ENCODE data around the gene OTUB1.

Gene OTUB1

GRCh38 chr11:63974259-63975143 lies 11.7 kb upstream of the OTUB1 start, which contains the start of gene COX8A:
Gene COX8A, plus strand, starts transcription at chr11:63974620. Its CDS starts 61 bp downstream, at chr11:63974681.
- H3K9ac ChIP-seq (ENCODE audit: low read depth in 1 of 2, low read length in 2 of 2): peak within 1 kb of the TSS; percentile 96 to 98
- peaks cover 4 to 17% of the 10 kb centered on the region in 2 donors for H3K36me3 ChIP-seq (ENCODE audit: control insufficient read depth in 1 of 2, insufficient read depth in 2 of 2, low read length in 2 of 2)
- H3K27me3 ChIP-seq (ENCODE audit: control insufficient read depth in 1 of 2, insufficient read depth in 2 of 2, low read length in 2 of 2): peaks cover 0 to 5% of the 10 kb centered on the region in 2 donors
- H3K27ac ChIP-seq (ENCODE audit: low read depth, low read length): peak within 1 kb of the TSS; percentile 98
- H3K9me3 ChIP-seq (ENCODE audit: control insufficient read depth in 1 of 2, low read length in 2 of 2): no peaks in the 10 kb centered on the region
- H3K4me3 ChIP-seq (ENCODE audit: low read depth in 1 of 2, low read length in 2 of 2): peak within 1 kb of the TSS; percentile 90 to 99
- peaks cover 14 to 15% of the 10 kb centered on the region in 2 donors for H3K4me1 ChIP-seq (ENCODE audit: control insufficient read depth in 1 of 2, insufficient read depth in 2 of 2, low read length in 2 of 2)

DNA sequence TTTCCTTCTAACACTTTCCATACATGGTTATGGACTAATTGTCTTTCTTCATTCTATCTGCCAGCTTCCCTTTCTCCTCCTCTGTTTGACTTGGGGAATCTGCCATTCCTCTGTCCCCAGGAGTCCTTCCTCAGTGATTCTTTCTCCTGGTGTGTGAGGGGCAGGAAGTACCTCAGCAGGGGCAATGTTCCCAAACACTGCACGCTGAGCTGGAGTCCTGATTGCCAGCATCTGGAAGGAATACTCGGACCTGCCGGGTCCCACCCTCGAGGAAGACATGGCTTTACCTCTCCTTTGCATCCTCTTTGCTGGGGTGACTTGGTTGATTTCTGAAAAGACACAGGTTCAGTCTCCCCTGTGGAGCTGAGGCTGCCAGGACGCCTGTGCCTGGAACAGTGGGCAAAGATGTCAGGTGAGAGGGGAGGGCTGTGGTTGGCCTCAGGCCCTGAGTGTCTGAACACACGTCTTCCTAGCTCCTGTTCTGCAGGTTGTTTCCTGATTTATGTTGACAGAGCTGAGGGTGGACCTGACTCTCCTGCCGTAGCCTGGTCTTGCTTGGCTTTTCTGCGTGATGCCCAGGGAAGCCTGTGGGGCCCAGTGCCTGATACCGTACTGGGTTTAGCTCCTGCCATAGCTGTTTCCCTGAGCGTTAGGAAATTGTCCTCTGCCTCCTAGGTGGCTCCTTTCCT lies 7.5 kb upstream of the OTUB1 start:
- no peak overlapping the region for H3K27ac ChIP-seq (ENCODE audit: low read depth, low read length)
- H3K4me1 ChIP-seq (ENCODE audit: control insufficient read depth in 1 of 2, insufficient read depth in 2 of 2, low read length in 2 of 2): peaks cover 14 to 15% of the 10 kb centered on the region in 2 donors
- H3K9ac ChIP-seq (ENCODE audit: low read depth in 1 of 2, low read length in 2 of 2): no peak overlapping the region

DNA sequence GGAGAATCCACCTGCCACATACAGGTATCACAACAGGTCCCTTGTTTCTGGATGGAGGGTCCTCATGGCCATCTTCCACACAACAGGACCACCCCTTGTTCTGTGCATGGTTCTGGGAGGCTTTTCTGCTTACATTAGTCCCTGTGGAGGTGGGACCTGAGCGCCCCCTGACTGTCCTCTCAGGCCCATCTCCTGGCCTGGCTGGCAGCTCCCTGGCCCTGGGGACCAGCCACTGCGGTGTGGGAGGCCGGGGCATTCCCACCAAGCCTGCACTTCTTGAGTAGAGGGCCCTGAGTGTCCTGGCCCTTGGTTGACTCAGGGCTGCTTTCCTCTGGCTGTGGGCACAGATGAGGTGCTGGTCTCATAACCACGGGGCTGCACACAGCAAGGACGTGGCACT lies 6.8 kb upstream of the OTUB1 start:
- H3K9me3 ChIP-seq (ENCODE audit: control insufficient read depth in 1 of 2, low read length in 2 of 2): no peaks in the 10 kb centered on the region
- peaks cover 14 to 15% of the 10 kb centered on the region in 2 donors for H3K4me1 ChIP-seq (ENCODE audit: control insufficient read depth in 1 of 2, insufficient read depth in 2 of 2, low read length in 2 of 2)
- H3K27ac ChIP-seq (ENCODE audit: low read depth, low read length): no peak overlapping the region
- no peak overlapping the region for H3K4me3 ChIP-seq (ENCODE audit: low read depth in 1 of 2, low read length in 2 of 2)
- H3K36me3 ChIP-seq (ENCODE audit: control insufficient read depth in 1 of 2, insufficient read depth in 2 of 2, low read length in 2 of 2): peaks cover 4 to 17% of the 10 kb centered on the region in 2 donors
- no peaks in the 10 kb centered on the region for H3K27me3 ChIP-seq (ENCODE audit: control insufficient read depth in 1 of 2, insufficient read depth in 2 of 2, low read length in 2 of 2)
- no peak overlapping the region for H3K9ac ChIP-seq (ENCODE audit: low read depth in 1 of 2, low read length in 2 of 2)

More for the DNA sequence above, 7.5 kb upstream of the OTUB1 start:
- no peaks in the 10 kb centered on the region for H3K9me3 ChIP-seq (ENCODE audit: control insufficient read depth in 1 of 2, low read length in 2 of 2)
- peaks cover 4 to 17% of the 10 kb centered on the region in 2 donors for H3K36me3 ChIP-seq (ENCODE audit: control insufficient read depth in 1 of 2, insufficient read depth in 2 of 2, low read length in 2 of 2)
- H3K4me3 ChIP-seq (ENCODE audit: low read depth in 1 of 2, low read length in 2 of 2): no peak overlapping the region
- no peaks in the 10 kb centered on the region for H3K27me3 ChIP-seq (ENCODE audit: control insufficient read depth in 1 of 2, insufficient read depth in 2 of 2, low read length in 2 of 2)

GRCh38 chr11:63985812-63986155 lies 454 bp upstream of the OTUB1 start:
- Histone ChIP-seq H3K4me1 (ENCODE audit: control insufficient read depth in 1 of 2, insufficient read depth in 2 of 2, low read length in 2 of 2) (peaks cover 4 to 21% of the 10 kb centered on the region in 2 donors), H3K27me3 (ENCODE audit: control insufficient read depth in 1 of 2, insufficient read depth in 2 of 2, low read length in 2 of 2) (no peaks in the 10 kb centered on the region), H3K4me3 (ENCODE audit: low read depth in 1 of 2, low read length in 2 of 2) (peak overlapping the region; percentile 91 to 95), H3K9ac (ENCODE audit: low read depth in 1 of 2, low read length in 2 of 2) (peak overlapping the region; percentile 64 to 86), H3K27ac (ENCODE audit: low read depth, low read length) (peak overlapping the region; percentile 75), H3K36me3 (ENCODE audit: control insufficient read depth in 1 of 2, insufficient read depth in 2 of 2, low read length in 2 of 2) (peaks cover 3 to 15% of the 10 kb centered on the region in 2 donors), H3K9me3 (ENCODE audit: control insufficient read depth in 1 of 2, low read length in 2 of 2) (no peaks in the 10 kb centered on the region)

GRCh38 chr11:63986932-63987513 lies 785 bp downstream of the OTUB1 start:
- peak overlapping the region; percentile 80 to 86 for H3K9ac ChIP-seq (ENCODE audit: low read depth in 1 of 2, low read length in 2 of 2)
- H3K4me1 ChIP-seq (ENCODE audit: control insufficient read depth in 1 of 2, insufficient read depth in 2 of 2, low read length in 2 of 2): peaks cover 4 to 21% of the 10 kb centered on the region in 2 donors
- no peak overlapping the region for H3K27ac ChIP-seq (ENCODE audit: low read depth, low read length)

DNA sequence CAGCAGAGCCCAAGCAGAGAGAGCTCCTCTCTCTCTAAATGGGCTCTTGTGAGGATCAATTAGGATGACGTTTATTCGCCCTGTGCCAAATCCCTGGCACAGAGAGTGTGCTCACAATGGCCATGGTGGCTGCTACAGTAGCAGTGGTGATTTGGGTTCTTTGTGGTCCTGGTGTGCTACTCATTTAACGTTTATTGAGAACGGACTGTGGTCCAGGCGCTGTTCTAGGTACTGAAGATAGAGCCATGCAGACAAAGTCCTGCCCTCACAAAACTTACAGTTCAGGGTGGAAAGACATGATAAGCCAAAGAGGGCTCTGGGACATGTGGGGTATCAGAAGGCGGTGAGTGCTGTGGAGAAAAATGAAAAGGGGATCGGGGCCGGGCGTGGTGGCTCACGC lies 5.3 kb downstream of the OTUB1 start:
- Histone ChIP-seq H3K9me3 (ENCODE audit: control insufficient read depth in 1 of 2, low read length in 2 of 2) (no peaks in the 10 kb centered on the region), H3K4me1 (ENCODE audit: control insufficient read depth in 1 of 2, insufficient read depth in 2 of 2, low read length in 2 of 2) (peaks cover 0 to 14% of the 10 kb centered on the region in 2 donors), H3K27ac (ENCODE audit: low read depth, low read length) (no peak overlapping the region), H3K36me3 (ENCODE audit: control insufficient read depth in 1 of 2, insufficient read depth in 2 of 2, low read length in 2 of 2) (peaks cover 12 to 48% of the 10 kb centered on the region in 2 donors), H3K27me3 (ENCODE audit: control insufficient read depth in 1 of 2, insufficient read depth in 2 of 2, low read length in 2 of 2) (no peaks in the 10 kb centered on the region), H3K4me3 (ENCODE audit: low read depth in 1 of 2, low read length in 2 of 2) (no peak overlapping the region), H3K9ac (ENCODE audit: low read depth in 1 of 2, low read length in 2 of 2) (no peak overlapping the region)

More at GRCh38 chr11:63986932-63987513, 785 bp downstream of the OTUB1 start:
- Histone ChIP-seq H3K4me3 (ENCODE audit: low read depth in 1 of 2, low read length in 2 of 2) (peak overlapping the region; percentile 91 to 95), H3K36me3 (ENCODE audit: control insufficient read depth in 1 of 2, insufficient read depth in 2 of 2, low read length in 2 of 2) (peaks cover 12 to 25% of the 10 kb centered on the region in 2 donors), H3K9me3 (ENCODE audit: control insufficient read depth in 1 of 2, low read length in 2 of 2) (no peaks in the 10 kb centered on the region), H3K27me3 (ENCODE audit: control insufficient read depth in 1 of 2, insufficient read depth in 2 of 2, low read length in 2 of 2) (no peaks in the 10 kb centered on the region)

DNA sequence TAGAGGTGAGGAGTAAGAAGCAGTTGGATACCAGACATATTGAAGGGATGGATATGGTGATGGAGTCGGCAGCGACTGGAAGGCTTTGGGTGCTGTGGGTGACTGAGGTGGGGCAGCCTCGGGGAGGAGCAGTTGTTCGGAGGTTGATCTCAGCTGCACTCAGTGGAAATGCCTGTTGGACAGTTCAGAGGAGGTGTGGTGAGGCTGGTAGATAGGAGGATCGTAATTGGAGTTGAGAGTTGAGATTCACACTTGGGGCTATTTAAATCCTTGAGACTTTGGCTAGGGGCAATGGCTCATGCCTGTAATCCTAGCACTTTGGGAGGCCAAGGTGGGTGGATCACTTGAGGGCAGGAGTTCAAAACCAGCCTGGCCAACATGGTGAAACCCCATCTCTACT lies 6.9 kb downstream of the OTUB1 start:
- H3K9ac ChIP-seq (ENCODE audit: low read depth in 1 of 2, low read length in 2 of 2): no peak overlapping the region
- H3K27ac ChIP-seq (ENCODE audit: low read depth, low read length): no peak overlapping the region
- H3K4me1 ChIP-seq (ENCODE audit: control insufficient read depth in 1 of 2, insufficient read depth in 2 of 2, low read length in 2 of 2): peaks cover 0 to under 1% of the 10 kb centered on the region in 2 donors
- no peak overlapping the region for H3K4me3 ChIP-seq (ENCODE audit: low read depth in 1 of 2, low read length in 2 of 2)
- H3K36me3 ChIP-seq (ENCODE audit: control insufficient read depth in 1 of 2, insufficient read depth in 2 of 2, low read length in 2 of 2): peaks cover 20 to 61% of the 10 kb centered on the region in 2 donors
- no peaks in the 10 kb centered on the region for H3K27me3 ChIP-seq (ENCODE audit: control insufficient read depth in 1 of 2, insufficient read depth in 2 of 2, low read length in 2 of 2)
- no peaks in the 10 kb centered on the region for H3K9me3 ChIP-seq (ENCODE audit: control insufficient read depth in 1 of 2, low read length in 2 of 2)

- Histone ChIP-seq H3K27ac (ENCODE audit: low read depth, low read length) (no peak overlapping the region), H3K4me1 (ENCODE audit: control insufficient read depth in 1 of 2, insufficient read depth in 2 of 2, low read length in 2 of 2) (peaks cover 0 to 2% of the 10 kb centered on the region in 2 donors), H3K36me3 (ENCODE audit: control insufficient read depth in 1 of 2, insufficient read depth in 2 of 2, low read length in 2 of 2) (peaks cover 20 to 57% of the 10 kb centered on the region in 2 donors), H3K27me3 (ENCODE audit: control insufficient read depth in 1 of 2, insufficient read depth in 2 of 2, low read length in 2 of 2) (no peaks in the 10 kb centered on the region), H3K4me3 (ENCODE audit: low read depth in 1 of 2, low read length in 2 of 2) (no peak overlapping the region), H3K9ac (ENCODE audit: low read depth in 1 of 2, low read length in 2 of 2) (no peak overlapping the region), H3K9me3 (ENCODE audit: control insufficient read depth in 1 of 2, low read length in 2 of 2) (no peaks in the 10 kb centered on the region)
These were observed 7.8 kb downstream of the OTUB1 start for GRCh38 chr11:63993993-63994392.

- Histone ChIP-seq H3K9ac (ENCODE audit: low read depth in 1 of 2, low read length in 2 of 2) (no peak overlapping the region), H3K27ac (ENCODE audit: low read depth, low read length) (no peak overlapping the region), H3K36me3 (ENCODE audit: control insufficient read depth in 1 of 2, insufficient read depth in 2 of 2, low read length in 2 of 2) (peaks cover 9 to 43% of the 10 kb centered on the region in 2 donors), H3K9me3 (ENCODE audit: control insufficient read depth in 1 of 2, low read length in 2 of 2) (no peaks in the 10 kb centered on the region), H3K4me1 (ENCODE audit: control insufficient read depth in 1 of 2, insufficient read depth in 2 of 2, low read length in 2 of 2) (peaks cover 0 to 10% of the 10 kb centered on the region in 2 donors), H3K27me3 (ENCODE audit: control insufficient read depth in 1 of 2, insufficient read depth in 2 of 2, low read length in 2 of 2) (no peaks in the 10 kb centered on the region), H3K4me3 (ENCODE audit: low read depth in 1 of 2, low read length in 2 of 2) (no peak overlapping the region)
These were observed 10.3 kb downstream of the OTUB1 start for GRCh38 chr11:63996512-63996911.

Measured in duodenal mucosa (tissue), 2 donors.